Keratinocyte (primary cell): ENCODE data around the gene ITGAD. TPM values are rescaled to one million over a fixed set of nuclear protein-coding genes. Genes with fewer than 3 reads are reported as not detected.

Experiments
- DNase-seq: peaks from one replicate; pipeline ENCODE4 v3.0.0-alpha.2; 2011; ENCODE audit warnings: low read depth, missing footprints, low spot score
- FAIRE-seq: peaks from 2 replicates; lab custom pipeline; 2011; peaks lifted over from hg19 to GRCh38; lab: Jason Lieb, UNC
- H2AFZ ChIP-seq: 2 replicates; pipeline ENCODE4 v1.6.0; 2012; ENCODE audit warnings: low read length, control low read depth, inconsistent platforms; ENCODE audit not compliant: control insufficient read depth
- H3K27ac ChIP-seq: 2 replicates; pipeline ENCODE4 v1.5.1; 2011; ENCODE audit warnings: low read length; ENCODE audit not compliant: control insufficient read depth, insufficient read depth
- H3K27me3 ChIP-seq: 3 replicates; pipeline ENCODE4 v1.6.0; 2011; ENCODE audit warnings: low read length; ENCODE audit not compliant: control insufficient read depth, insufficient read depth; ENCODE audit errors: extremely low read depth
- H3K36me3 ChIP-seq, 2 experiments: 2 replicates in 1 of 2; 3 replicates in 1 of 2; pipeline ENCODE4 v1.5.1; 2011; ENCODE audit warnings: low read length in 2 of 2, mild to moderate bottlenecking in 1 of 2; ENCODE audit not compliant: control insufficient read depth in 2 of 2, insufficient read depth in 2 of 2; ENCODE audit errors: extremely low read depth in 1 of 2
- H3K4me1 ChIP-seq: 3 replicates; pipeline ENCODE4 v1.5.1; 2011; ENCODE audit warnings: low read length; ENCODE audit not compliant: control insufficient read depth, insufficient read depth; ENCODE audit errors: extremely low read depth
- H3K4me2 ChIP-seq: 3 replicates; pipeline ENCODE4 v1.6.0; 2011; ENCODE audit warnings: low read depth, low read length; ENCODE audit not compliant: control insufficient read depth, insufficient read depth; ENCODE audit errors: extremely low read depth
- H3K4me3 ChIP-seq, 3 experiments: fragments of 200-600 bp in 1 of 3; sonication (generic) in 1 of 3; 2 replicates in 2 of 3; 3 replicates in 1 of 3; pipeline ENCODE4 v1.5.1; 2011 to 2016; ENCODE audit warnings: low read length in 3 of 3, mild to moderate bottlenecking in 3 of 3, control low read depth in 2 of 3, inconsistent platforms in 1 of 3, low read depth in 1 of 3, mixed read lengths in 1 of 3, mixed run types in 1 of 3, moderate library complexity in 1 of 3; ENCODE audit not compliant: control insufficient read depth in 2 of 3, insufficient read depth in 2 of 3; ENCODE audit errors: extremely low read depth in 1 of 3
- H3K79me2 ChIP-seq: 2 replicates; pipeline ENCODE4 v1.6.0; 2012; ENCODE audit warnings: low read length; ENCODE audit not compliant: control insufficient read depth, insufficient read depth
- H3K9ac ChIP-seq: 3 replicates; pipeline ENCODE4 v1.6.0; 2011; ENCODE audit warnings: low read length; ENCODE audit not compliant: control insufficient read depth, insufficient read depth; ENCODE audit errors: extremely low read depth
- H3K9me1 ChIP-seq: 3 replicates; pipeline ENCODE4 v1.6.0; 2011; ENCODE audit warnings: low read length; ENCODE audit not compliant: control insufficient read depth, insufficient read depth; ENCODE audit errors: extremely low read depth
- H3K9me3 ChIP-seq: 2 replicates; pipeline ENCODE4 v1.5.1; 2012; ENCODE audit warnings: low read depth, low read length; ENCODE audit not compliant: control insufficient read depth
- H4K20me1 ChIP-seq: 3 replicates; pipeline ENCODE4 v1.6.0; 2011; ENCODE audit warnings: low read length; ENCODE audit not compliant: control insufficient read depth, insufficient read depth; ENCODE audit errors: extremely low read depth
- CTCF ChIP-seq, 3 experiments: IDR thresholded peaks in 1 of 3; conservative IDR thresholded peaks in 1 of 3; optimal IDR thresholded peaks in 1 of 3; 2 replicates in 2 of 3; 3 replicates in 1 of 3; pipeline versions ENCODE3 to v1.5.1; 2011; ENCODE audit warnings: low read length in 3 of 3, mild to moderate bottlenecking in 3 of 3, moderate library complexity in 2 of 3, control low read depth in 1 of 3, inconsistent platforms in 1 of 3; ENCODE audit not compliant: insufficient read depth in 2 of 3; ENCODE audit errors: extremely low read depth in 1 of 3
- EZH2 ChIP-seq: IDR thresholded peaks from one replicate; pipeline ENCODE4 v1.6.1; 2012; ENCODE audit warnings: inconsistent platforms, mild to moderate bottlenecking, low read length, moderate library complexity
- dilution Hi-C: fragments of 300-500 bp; cut with MboI; formaldehyde crosslinking; loops from one replicate; pipeline ENCODE4 v1.7.0; 2020; ENCODE audit warnings: low sequenced_read_pairs; ENCODE audit not compliant: extremely low pct_ligation_motif_present
- polyA plus RNA-seq, 5 experiments: library from polyadenylated mRNA; depleted of rRNA in 3 of 5; stranded (reverse) in 3 of 5; stranded (forward) in 1 of 5; unstranded in 1 of 5; fragments of >200 nt; gene quantifications; 1 replicate in 1 of 5; 2 replicates in 3 of 5; 3 replicates in 1 of 5; pipeline versions ENCODE4 v1.2.1 to v1.2.3, GENCODE V29; 2011 to 2012; ENCODE audit warnings: missing spikeins in 2 of 5, low read depth in 1 of 5, low replicate concordance in 1 of 5

The ITGAD gene
- polyA plus RNA-seq, 1 donor (not counting 4 experiments of a cell fraction or from before 2014, with no cell fraction given), result not detected

DNA sequence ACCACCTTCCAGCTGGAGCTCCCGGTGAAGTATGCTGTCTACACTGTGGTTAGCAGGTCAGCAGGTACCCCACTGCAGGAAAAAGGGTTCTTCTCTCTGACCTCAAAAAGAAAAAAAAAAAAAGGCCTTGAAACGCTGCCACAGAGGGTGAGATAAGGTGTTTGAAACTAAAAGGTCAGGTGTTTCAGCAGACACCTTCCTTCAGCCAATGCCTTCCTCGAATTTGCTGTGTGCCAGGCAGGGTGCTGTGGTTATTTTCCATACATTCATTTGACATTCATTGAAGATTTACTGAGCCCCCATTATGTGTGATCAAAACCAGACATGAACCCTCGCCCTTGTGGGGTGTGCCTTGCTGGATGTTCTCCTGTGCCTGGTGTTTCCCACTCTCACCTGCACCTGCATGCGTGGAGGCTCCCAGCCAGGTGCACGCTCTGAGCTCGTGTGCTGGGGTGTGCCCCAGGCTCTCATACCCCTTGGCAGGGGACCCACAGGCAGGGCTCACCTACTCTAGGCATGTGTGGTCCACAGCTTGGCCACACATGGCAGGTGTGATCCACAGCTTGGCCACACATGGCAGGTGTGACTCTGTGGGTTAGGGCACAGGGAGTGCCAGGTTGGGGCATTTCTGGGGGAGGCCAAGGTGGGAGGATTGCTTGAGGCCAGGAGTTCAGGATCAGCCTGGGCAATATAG lies 15.8 kb upstream of the ITGAD start:
- no peak for FAIRE-seq
- no peaks in the 10 kb centered on the region for H4K20me1 ChIP-seq
- H2AFZ ChIP-seq, result no peak overlapping the region
- H3K4me3 ChIP-seq, result no peak overlapping the region
- no peak overlapping the region for H3K4me2 ChIP-seq
- H3K9me1 ChIP-seq, result no peaks in the 10 kb centered on the region
- no peak overlapping the region for H3K9ac ChIP-seq
- no peaks in the 10 kb centered on the region for H3K79me2 ChIP-seq
- TF ChIP-seq EZH2 (no peak), CTCF (optimal IDR thresholded peaks at IDR 0.05 in 1 of 3, IDR thresholded peaks at IDR 0.05 in 1 of 3, conservative IDR thresholded peaks at IDR 0.05 in 1 of 3; ENCODE audit: extremely low read depth in 1 of 3, insufficient read depth in 2 of 3, low read length in 3 of 3) (no peak)
- H3K4me1 ChIP-seq, result no peaks in the 10 kb centered on the region
- dilution Hi-C loops, result no loop called here
- no peak overlapping the region for H3K27ac ChIP-seq
- no peaks in the 10 kb centered on the region for H3K36me3 ChIP-seq
- H3K27me3 ChIP-seq, result no peaks in the 10 kb centered on the region
- H3K9me3 ChIP-seq, result no peaks in the 10 kb centered on the region
- no peak for DNase-seq

- no peaks in the 10 kb centered on the region for H3K4me1 ChIP-seq
- no peak overlapping the region for H3K4me3 ChIP-seq
- no peak overlapping the region for H3K9ac ChIP-seq
- no peak overlapping the region for H3K27ac ChIP-seq
- no peak for DNase-seq
- H2AFZ ChIP-seq, result no peak overlapping the region
- no peak for TF ChIP-seq EZH2
- no peak for TF ChIP-seq CTCF (optimal IDR thresholded peaks at IDR 0.05 in 1 of 3, IDR thresholded peaks at IDR 0.05 in 1 of 3, conservative IDR thresholded peaks at IDR 0.05 in 1 of 3; ENCODE audit: extremely low read depth in 1 of 3, insufficient read depth in 2 of 3, low read length in 3 of 3)
- H3K9me1 ChIP-seq, result no peaks in the 10 kb centered on the region
- no peaks in the 10 kb centered on the region for H3K36me3 ChIP-seq
- no peak for FAIRE-seq
- no peaks in the 10 kb centered on the region for H3K9me3 ChIP-seq
- H3K79me2 ChIP-seq, result no peaks in the 10 kb centered on the region
- H3K4me2 ChIP-seq, result no peak overlapping the region
- H3K27me3 ChIP-seq, result no peaks in the 10 kb centered on the region
- dilution Hi-C loops, result no loop called here
- no peaks in the 10 kb centered on the region for H4K20me1 ChIP-seq
These were observed 12.9 kb upstream of the ITGAD start for GRCh38 chr16:31380201-31380600.
